ENCODE results near the gene ALG2.
A peak's percentile ranks its signal among the peaks of the same experiment; 100 is the strongest.

ALG2 gene

DNA sequence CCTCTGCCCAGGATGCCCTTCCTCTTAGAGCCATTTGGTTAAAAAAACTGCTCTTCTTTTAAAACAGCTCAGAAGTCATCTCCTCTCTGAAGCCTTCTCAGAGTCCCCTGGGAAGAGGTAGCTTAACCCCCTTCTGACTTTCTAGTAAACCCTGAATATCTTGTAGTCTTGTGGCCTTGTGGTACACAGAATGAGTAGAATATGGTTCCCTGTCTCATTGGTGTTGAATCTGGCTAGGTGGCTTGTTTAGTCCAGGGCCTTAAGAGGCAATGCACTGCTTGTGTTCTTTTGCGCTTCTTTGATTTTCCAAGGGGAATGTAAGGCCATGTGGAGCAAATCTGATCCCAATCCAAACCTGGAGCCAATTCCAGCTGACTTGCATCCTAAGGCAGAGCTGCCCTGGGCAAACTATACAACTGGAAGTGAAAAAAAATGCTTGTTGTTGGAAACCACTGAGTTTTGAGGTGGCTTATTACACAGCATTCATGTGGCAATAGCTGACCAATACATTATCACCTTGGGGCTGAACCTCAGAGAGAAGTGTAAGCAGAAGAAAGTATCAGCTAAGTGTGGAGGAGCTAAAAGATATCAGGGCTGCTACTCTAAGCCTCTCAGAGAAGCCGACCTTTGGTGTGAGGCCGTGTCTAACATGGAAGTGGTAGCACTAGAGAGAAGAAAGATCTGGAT lies 31.0 kb downstream of the ALG2 start:
- DNase-seq, result no peak

DNA sequence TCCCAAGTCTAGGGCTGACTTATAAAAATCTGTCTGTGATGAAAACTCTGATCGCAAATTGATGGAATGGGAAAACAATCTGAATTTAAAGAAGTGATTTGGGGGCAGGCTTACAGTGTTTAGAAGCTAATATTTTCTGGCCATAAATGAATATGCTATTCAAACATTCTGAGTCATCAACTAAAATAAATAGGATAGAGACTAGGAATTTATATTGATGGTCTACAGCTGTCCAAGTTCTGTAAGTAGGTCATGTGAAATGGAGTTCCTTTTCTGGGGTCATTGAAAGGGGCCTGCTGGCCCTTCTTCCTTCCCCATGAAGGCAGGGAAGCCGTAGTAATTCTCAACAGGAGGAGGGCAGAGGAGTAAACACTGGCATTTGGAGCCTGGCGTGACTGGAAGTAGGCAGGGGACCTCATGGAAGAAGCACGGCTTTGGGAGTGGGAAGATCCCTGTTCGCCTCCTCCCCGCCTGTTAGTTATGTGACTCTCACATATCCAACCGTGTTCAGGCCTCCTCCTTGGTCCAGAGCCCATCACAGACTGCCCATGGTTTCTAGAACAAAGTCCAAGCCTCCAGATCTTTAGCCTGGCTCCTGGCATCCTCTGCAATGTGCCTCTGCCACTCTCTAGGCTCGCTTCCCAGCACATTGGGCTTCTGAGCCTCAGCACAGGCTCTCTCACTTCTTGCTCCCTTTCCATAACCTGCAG lies 31.7 kb downstream of the ALG2 start:
- DNase-seq, result no peak

DNA sequence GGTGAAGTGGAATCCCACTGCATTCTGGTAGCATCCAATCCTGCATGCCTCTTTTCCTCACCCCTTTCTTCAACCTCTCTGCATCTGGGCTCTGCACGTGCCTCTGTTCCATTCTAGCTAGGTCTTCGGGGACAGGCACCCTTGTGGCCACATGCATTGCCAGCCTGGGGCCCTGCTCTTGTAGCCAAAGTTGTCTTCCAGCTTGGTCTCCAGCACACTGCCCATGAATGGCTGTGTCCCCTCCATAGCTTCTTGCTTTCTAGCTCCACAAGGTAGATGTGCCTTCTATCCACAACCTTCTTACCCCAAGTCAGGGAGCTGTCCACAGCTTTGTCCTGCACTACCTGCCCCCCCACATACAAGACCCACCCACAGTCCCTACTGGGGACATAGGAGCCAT lies 32.6 kb downstream of the ALG2 start:
- no peak for DNase-seq

DNA sequence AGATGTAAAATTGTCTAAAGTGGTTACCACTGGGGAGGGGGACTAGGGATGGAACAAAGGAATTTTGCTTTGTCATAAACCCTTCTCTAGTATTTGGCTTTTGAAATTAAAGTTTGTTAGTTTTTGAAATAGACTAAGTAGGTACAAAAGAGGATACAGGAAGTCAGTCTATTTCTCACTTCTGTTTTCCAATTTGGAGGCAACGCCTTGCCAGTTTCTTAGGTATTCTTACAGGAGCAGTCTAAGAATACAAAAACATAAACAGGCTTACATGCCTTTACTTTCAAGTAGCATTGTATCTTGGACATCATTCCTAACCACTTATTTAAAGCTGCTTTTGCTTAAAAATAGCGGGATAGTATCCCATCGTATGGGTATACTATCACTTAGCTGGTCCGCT lies 34.4 kb downstream of the ALG2 start:
- no peak for DNase-seq

DNA sequence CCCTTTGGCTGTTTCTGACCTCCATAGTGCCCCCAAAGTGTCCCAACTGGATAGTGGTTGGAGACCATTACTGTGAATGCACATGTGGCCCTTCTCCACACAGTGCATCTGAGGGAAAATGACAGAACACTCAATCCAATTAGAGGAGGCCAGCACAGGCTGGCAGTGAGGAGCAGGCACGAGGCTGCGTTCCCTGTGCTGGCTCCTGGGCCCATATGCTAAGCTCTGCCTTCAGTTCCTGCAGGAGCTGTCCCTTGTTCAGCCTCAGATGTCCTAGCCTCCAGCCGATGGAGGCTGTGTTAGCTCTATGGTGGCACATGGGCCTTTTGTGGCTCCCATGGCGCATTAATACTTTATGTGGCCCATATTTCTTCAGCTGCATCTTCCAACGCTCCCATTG lies 35.8 kb downstream of the ALG2 start:
- DNase-seq, result no peak

DNA sequence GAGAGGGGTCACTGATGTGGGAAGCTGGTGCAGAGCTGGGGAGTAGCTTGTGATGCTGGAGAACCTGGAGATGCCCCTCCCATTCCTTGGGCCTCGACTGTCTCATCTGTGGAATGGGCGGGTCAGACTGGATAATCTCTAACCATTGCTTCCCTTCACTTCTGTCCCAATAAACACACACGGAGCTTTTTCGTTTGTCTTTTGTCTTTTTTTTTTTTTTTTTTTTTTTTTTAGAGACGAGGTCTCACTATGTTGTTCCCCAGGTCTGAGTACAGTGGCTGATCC lies 36.5 kb downstream of the ALG2 start:
- no peak for DNase-seq

DNA sequence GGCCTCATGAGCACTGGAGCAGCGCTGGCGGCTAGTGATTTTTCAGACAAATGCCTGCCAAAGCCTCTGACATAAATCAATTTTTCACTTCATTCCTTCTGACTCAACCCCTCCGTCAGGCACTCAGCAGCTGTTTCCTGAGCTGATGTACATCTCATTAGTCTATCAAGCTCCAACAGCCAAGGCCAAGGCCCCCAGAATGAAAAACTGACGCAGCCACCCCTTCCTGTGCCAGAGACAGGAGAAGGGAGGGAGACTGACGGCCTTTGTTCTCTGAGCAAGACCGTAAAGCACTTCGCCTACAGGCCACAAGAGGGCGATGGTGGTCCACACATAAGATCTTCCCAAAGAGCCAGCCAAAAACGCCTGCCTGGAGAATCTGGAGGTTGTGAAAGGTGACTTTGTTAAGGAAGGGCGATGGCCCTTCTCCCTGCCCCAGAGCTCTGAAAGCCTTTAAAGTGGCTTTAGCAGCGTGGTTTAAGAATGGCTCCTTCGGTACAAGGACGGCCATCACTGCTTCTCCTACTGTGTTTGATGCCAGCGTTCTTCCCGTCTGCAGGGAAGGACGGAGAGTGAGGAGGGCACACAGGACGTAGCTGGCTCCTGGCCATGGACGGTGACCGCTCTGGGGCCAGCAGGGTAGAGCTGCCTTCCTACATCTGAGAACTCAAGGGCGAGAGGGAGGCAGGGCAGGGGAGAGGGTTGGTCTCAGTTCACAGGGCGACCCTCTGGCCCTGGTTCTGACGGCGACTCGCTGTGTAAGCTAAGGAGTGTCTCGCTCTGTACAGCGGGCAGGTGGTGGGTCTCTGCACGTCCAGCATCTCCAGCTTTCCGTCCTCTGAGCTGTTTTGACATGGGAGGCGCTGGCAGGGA lies 37.0 kb downstream of the ALG2 start:
- DNase-seq, result peak; percentile 38 to 79 (median 62)

DNA sequence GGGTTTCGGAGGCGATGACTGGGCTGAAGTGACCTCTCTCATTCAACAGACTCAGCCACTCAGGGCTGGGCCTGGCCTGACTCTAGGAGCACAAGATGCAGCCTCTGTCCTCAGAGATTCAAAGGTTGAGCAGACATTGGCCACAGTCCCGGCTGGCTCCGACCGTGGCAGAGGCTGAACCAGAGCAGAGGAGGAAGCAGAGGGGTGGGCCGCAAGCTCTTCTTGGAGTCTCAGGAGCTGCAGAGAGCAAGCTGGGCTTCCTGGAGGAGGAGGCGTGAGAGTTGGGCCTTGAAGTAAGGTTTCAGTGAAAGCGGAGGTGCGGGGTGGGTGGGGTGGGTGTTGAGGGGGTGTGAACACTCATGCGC lies 37.6 kb downstream of the ALG2 start:
- no peak for DNase-seq

DNA sequence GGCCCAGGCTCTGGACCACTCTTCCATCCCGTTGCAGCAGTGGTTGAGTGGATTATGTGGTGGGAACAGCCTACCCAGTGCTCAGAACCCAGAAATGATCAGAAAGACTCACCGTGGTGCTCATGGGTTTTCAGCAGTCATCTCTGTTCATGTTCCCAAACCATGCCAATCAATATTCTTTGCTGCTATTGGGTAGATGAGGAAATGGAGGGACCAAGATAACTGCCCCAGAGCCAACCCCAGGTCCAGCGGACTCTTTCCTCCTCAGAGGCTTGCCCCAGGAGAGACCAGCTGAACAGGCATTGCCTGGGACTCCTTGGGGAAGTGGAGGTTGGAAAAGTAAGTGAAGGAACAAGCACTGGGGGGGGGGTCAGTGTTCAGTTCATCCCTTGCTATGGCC lies 38.1 kb downstream of the ALG2 start:
- DNase-seq, result no peak

DNA sequence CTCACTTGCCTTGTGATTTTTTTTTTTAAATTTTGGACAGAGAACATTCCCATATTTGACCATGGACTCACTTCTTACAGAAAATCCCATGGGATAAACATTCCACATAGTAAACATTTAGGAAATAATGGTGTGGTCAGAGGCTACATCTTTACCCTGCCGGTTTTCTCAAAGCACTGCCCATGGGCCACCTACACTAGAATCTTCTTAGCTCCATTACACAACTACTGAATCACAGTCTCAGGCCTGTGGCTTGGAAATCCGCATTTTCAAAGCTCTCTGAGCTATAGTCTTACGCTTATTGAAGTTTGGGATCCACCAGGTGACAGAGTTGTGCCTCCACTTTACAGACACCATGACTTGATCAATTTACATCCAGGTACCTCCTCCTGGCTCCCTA lies 39.4 kb downstream of the ALG2 start:
- DNase-seq, result no peak

DNA sequence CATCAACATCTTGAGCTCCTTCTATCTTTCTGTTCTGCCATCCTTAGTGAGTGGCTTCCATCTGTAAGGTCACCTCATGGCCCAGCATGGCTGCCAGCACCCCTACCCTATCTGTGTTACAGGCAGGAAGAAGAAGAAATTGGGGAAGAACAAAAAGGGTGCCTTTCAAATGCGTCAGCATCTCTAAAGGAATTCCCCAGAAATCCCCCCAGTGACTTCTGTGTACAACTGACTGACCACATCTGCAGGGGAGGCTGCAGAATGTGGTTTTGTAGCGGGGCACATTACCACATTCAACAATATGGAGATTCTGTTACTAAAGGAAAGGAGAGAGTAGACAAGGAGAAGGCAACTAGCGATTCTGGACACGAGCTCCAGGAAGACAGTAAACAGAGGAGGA lies 40.1 kb downstream of the ALG2 start:
- peak in 1 of 5 donors; percentile 63 for DNase-seq

DNA sequence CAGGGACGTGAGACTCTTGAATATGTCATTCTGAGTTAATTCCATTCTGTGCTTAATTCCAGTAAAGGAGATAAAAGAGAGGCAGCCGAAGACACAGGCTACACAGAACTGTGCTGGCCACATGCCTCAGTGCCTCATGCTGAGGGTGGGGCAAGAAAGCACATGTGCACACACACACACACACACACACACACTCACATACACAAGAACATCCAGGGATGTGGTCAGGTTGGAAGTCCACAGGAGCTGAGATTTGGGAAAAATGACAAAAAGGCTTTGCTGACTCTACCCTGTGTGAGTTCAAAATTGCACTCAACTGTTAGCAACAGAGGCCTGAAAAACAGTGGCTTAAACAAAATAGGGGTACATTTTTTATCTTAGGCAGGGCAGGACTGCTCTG lies 40.5 kb downstream of the ALG2 start:
- no peak for DNase-seq

DNA sequence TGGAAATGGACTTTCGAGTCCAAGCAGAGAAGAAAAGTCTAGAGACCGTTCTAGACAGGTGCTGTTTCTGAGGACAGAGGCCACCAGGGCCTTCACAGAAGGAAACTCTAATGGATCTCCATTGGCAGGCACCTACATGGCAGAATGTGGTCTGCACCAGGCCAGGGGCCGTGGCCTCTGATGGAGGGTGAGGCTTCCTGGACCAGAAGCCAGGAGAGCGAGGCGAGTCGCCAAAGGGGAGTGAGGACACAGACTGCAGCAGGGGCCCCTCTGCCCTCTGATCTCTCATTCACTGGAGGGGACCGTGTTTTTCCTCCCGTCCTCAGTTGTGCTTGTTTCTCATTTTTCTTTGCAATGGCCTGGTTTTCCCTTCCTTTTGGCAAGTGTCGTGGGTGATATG lies 41.1 kb downstream of the ALG2 start:
- no peak for DNase-seq

DNA sequence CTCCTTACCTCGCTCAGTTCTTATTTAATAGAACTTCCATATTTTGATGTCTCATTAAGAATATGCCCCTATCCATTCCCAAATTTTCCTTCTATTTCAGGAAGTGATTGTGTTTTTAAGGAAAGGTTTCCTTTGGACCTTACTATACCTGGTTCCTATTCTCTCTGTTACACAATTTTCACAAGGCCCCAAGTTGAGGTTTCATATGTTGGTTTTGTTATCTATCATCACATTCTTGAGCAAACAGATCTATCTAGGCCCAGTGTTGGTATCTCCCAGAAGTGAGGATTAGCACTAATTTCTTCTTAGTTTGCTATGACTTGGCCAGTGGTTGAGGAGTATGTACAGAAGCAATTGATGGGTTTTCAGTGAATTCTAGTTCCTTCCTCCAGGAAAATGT lies 41.5 kb downstream of the ALG2 start:
- peak in 1 of 5 donors; percentile 72 for DNase-seq

DNA sequence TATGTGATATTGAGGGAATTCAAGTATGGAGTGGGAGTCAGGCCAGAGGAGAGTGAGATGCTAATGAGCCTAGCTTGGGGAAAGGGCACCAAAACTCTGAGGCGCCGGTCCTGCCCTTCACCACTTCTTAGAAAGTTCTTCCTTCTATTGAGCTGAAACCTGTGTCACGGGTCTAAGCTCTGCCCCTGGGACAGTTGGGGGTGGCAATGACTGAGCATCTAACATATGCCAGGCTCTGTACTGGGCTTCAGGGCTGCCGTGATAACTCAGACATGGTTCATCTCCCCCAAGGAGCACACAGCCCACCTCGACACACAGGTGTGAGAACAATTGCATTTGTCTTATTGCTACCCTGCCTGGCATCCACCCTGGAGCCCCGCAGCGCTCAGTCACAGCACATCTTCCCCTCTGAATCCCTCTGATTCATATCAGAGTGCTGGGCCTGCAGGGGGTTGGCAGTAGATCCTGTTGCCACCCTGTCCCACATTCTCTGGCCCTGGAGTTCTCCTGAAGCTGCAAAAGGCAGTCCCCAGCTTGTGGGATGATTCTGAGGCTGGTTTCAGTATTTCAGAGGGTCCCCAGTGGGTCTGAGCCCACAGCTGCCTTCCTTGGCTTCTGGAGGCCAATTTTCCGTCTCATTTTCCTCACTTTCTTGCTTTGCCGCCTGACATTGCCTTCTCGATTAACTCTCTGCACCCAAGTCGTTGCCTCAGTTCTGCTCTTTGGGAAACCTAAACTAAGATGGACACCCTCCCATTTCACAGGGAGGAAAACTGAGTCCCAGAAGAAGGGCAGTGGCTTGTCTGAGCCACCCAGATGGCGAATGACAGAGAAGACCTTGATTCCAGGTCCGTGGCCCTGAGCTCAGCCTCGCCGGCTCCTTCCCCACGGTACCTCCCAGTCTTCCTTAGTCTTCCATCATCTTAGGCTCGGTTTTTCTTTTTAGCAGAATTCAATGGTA lies 42.5 kb downstream of the ALG2 start:
- no peak for DNase-seq

DNA sequence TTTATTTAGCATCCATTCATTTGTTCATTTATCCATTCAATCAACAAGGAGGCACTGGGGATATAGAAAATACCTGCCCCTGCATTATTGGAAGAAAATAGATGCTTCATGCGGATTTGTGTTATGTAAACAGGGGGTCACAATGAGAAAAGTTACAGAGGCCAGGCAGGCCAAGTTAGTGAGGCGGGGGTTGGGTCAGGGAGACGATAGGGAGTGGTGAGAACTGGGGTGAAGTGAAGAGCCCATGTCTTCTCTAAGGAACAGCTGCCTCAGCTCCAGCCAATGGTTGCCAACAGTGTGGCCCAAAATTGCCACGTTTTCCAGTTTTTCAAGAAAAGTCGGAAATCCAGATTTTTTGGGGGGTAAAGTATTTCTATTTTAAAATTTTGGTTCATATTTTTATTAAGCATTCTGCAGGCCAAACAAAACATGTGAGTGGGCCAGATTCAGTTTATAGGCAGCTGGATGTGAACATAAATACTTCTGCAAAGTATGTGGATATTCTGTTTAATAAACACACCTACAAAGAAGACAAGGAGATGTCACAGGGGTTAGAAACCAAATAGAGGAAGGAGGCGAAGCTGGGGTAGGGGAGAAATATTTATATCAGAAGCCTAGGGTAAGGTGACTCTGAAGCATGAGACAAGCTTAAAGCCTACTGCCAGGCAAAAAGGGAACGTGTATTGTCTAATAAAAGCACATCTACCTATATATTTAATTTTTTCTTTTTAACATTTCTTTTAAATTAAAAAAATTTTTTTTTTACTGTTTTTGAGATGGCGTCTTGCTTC lies 44.0 kb downstream of the ALG2 start:
- DNase-seq, result no peak

DNA sequence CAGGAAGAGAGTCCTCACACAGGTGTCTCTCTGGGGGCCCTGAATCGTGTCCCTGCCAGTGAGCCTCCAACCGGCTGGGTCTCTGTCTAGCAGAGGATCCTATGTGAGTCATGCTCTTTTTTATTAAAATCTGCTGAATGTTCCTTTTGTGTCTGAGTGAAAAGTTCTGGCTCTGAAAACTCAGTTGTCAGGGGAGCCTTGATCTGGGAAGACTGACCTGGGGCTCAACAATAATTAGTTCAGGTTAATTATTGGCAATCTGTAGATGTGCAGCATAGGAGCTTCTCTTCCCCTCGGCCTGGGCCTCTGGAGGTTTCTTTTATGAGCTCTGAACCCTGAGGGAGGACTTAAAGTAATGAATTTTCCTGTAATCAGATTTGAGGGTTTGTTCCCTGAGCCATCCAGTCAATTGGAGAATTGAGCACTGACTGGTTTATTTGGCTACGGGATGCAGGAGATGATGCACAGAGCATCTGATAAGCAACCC lies 45.2 kb downstream of the ALG2 start:
- no peak for DNase-seq

DNA sequence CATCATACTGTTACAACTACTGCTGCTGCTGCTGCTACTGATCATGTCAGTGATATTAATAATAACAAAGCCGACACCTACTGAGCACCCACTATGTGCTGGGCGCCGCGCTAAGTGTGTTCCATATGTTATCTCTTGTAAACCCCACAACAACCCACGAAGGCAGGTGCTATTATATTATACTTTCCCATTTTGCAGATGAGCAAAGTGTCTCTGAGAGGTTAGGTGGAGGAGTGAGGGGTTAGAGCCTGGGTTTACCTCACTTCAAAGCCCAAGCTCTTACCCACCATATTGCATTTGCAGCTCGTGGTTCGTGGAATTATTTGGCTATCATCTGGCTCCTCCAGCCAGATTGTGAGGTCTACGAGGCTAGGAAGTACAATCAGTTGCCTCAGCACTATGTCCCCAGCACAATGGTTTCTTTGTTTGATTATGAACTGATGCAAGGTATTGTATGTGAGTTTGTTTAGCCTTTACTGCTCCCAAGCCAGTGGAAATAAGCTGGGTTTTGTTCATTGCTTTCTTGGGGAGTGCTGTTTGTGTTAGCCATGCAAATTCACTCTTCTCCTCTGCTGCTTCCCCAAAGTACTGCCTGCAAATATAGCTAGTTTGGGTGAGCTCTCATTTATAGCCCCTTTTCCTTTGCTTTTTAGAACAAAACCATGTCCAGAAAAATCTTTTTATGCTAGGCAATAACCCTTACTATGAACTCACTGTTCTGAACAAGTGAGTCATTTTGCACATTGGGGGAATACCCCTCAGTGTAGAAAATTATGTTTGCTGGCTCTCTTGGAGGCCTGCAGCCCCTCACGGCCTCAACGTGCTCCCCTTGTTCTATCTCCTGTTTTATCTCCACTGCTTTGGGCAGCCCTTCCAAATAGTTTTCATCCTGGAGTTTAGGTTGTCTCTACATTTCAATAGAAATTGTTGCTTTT lies 47.9 kb downstream of the ALG2 start:
- DNase-seq, result no peak

DNA sequence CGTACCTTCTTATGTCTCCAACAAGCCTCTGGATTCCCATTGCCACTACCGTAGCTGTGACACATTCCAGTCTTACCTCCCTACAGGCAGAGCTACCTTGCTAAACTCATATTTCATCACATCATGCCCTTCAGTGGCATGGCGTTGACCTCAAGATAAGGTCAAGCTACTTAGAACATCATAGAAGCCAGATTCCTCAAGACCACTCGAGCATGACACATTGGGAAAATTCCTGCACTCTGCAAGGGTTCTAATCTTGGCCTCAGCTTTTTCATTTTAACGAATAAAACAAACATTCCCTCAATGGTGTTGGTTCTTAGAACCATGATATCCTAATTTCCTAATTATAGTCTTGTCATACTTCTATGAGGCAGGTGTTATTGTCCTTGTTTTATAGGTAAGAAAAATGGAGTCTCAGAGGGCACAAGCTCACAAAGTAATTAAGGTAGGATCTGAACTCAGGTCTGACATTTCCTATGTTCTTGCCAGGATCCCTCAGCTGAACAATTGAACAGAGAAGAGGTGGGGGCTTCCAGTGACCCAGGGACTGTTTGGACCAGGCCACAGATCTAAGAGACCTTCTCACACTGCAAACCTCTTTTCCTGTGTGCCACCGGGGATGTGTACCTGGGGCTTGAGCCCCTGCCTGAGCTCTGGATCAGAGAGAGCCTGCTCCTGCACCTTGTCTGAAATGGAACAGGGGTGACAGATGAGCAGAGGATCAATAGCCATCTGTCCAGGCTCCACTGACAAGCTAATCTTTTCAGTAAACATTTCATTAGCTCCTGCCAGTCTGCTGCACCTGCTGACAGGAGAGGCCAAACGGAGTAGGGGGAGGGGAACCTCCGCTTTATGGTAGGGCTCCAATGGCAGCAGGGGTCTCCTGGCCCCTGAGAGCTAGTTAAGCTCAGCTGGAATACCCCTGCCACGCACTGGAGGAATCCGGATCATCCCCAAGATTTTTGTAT lies 49.3 kb downstream of the ALG2 start:
- no peak for DNase-seq
